SK-N-MC (cell line): ENCODE measurements around the gene MRPL58.

Source experiments
- DNase-seq: peaks from one replicate; pipeline ENCODE4 v3.0.0-alpha.2; 2011; ENCODE audit warnings: low read depth, low spot score
- H3K27ac ChIP-seq: fragments of 200-600 bp; sonication (generic); 2 replicates; pipeline ENCODE4 v1.5.1; 2016; ENCODE audit warnings: mixed run types
- H3K36me3 ChIP-seq: fragments of 200-600 bp; sonication (generic); 2 replicates; pipeline ENCODE4 v1.6.1; 2017; ENCODE audit warnings: antibody characterized with exemption, low read length, mixed read lengths; ENCODE audit not compliant: insufficient read depth
- H3K4me3 ChIP-seq: fragments of 200-600 bp; sonication (generic); 2 replicates; pipeline ENCODE4 v1.5.1; 2016
- H3K9ac ChIP-seq: fragments of 200-600 bp; sonication (generic); 2 replicates; pipeline ENCODE4 v1.8.0; 2017; ENCODE audit warnings: mixed run types, mixed read lengths; ENCODE audit not compliant: insufficient read length
- H3K9me3 ChIP-seq: fragments of 200-600 bp; sonication (generic); 2 replicates; pipeline ENCODE4 v1.6.1; 2017; ENCODE audit warnings: low read depth, mild to moderate bottlenecking, antibody characterized with exemption, low read length, moderate library complexity, mixed read lengths
- EZH2 ChIP-seq: fragments of 200-600 bp; sonication (generic); IDR thresholded peaks from one replicate; pipeline ENCODE4 v1.6.1; 2017; ENCODE audit warnings: antibody characterized with exemption
- FOXP2 ChIP-seq: optimal IDR thresholded peaks from 2 replicates; pipeline ENCODE3; 2011; ENCODE audit warnings: mild to moderate bottlenecking, moderate library complexity; ENCODE audit not compliant: insufficient read depth; ENCODE audit errors: extremely low read length, control extremely low read depth
- POLR2AphosphoS5 ChIP-seq: IDR thresholded peaks from 2 replicates; pipeline ENCODE4 v1.6.1; 2012; ENCODE audit warnings: mild to moderate bottlenecking, low read depth, low read length, borderline replicate concordance

MRPL58 gene

GRCh38 chr17:75069783-75070182, 57.3 kb downstream of the MRPL58 start:
- TF ChIP-seq EZH2 (no peak), POLR2AphosphoS5 (no peak), FOXP2 (no peak)
- Histone ChIP-seq H3K9me3 (no peaks in the 10 kb centered on the region), H3K36me3 (no peaks in the 10 kb centered on the region), H3K4me3 (no peak overlapping the region), H3K27ac (no peak overlapping the region), H3K9ac (no peak overlapping the region)
- no peak for DNase-seq
